Activated T-cell treated with anti-CD3 and anti-CD28 coated beads, Interleukin-2, amount 50 U/mL, for 24 hours (primary cell): Measurements from ENCODE around the gene RPS6KB1.
"Not testable (repeated sequence)": the region's sequence is repeated elsewhere in the genome, so short reads cannot be mapped to it uniquely, and the experiment has no call there.

Experiments used
- DNase-seq: peaks from one replicate; pipeline ENCODE4 v3.0.0-alpha.2; 2020
- H3K27ac Mint-ChIP-seq: 2 replicates; pipeline ENCODE4 v1.8.0; 2020; ENCODE audit warnings: mild to moderate bottlenecking, mixed read lengths
- H3K27me3 Mint-ChIP-seq: 2 replicates; pipeline ENCODE4 v1.8.0; 2020; ENCODE audit warnings: mixed read lengths
- H3K36me3 Mint-ChIP-seq: 2 replicates; pipeline ENCODE4 v1.8.0; 2020; ENCODE audit warnings: low read depth, mixed read lengths
- H3K4me1 Mint-ChIP-seq: 2 replicates; pipeline ENCODE4 v1.8.0; 2020; ENCODE audit warnings: low read depth, mixed read lengths
- H3K4me3 Mint-ChIP-seq: 2 replicates; pipeline ENCODE4 v1.8.0; 2020; ENCODE audit warnings: mild to moderate bottlenecking, moderate library complexity, mixed read lengths
- H3K9me3 Mint-ChIP-seq: 2 replicates; pipeline ENCODE4 v1.8.0; 2020; ENCODE audit warnings: mixed read lengths

The RPS6KB1 gene

GRCh38 chr17:59941131-59941530 lies 48.2 kb downstream of the RPS6KB1 start:
- H3K4me1 Mint-ChIP-seq = peaks cover 54% of the 10 kb centered on the region
- no peak for DNase-seq
- peaks cover 91% of the 10 kb centered on the region for H3K36me3 Mint-ChIP-seq
- no peaks in the 10 kb centered on the region for H3K9me3 Mint-ChIP-seq
- H3K4me3 Mint-ChIP-seq = peak overlapping the region; percentile 48
- H3K27ac Mint-ChIP-seq = peak overlapping the region; percentile 97
- H3K27me3 Mint-ChIP-seq = no peaks in the 10 kb centered on the region

- H3K4me3 Mint-ChIP-seq, H3K27me3 Mint-ChIP-seq, H3K9me3 Mint-ChIP-seq, DNase-seq: not testable (repeated sequence)
- Mint-ChIP-seq H3K36me3 (peaks cover 89% of the 10 kb centered on the region), H3K27ac (peak overlapping the region; percentile 78), H3K4me1 (peaks cover 46% of the 10 kb centered on the region)
Observed at GRCh38 chr17:59946433-59946832, 53.5 kb downstream of the RPS6KB1 start.

- Mint-ChIP-seq H3K4me1 (peaks cover 45% of the 10 kb centered on the region), H3K36me3 (peaks cover 88% of the 10 kb centered on the region), H3K27ac (peak overlapping the region; percentile 79)
- not testable (repeated sequence) for H3K4me3 Mint-ChIP-seq, H3K27me3 Mint-ChIP-seq, DNase-seq, H3K9me3 Mint-ChIP-seq
Observed at GRCh38 chr17:59947310-59947709, 54.4 kb downstream of the RPS6KB1 start.

- DNase-seq = no peak
- no peak overlapping the region for H3K27ac Mint-ChIP-seq
- no peak overlapping the region for H3K4me3 Mint-ChIP-seq
- no peaks in the 10 kb centered on the region for H3K27me3 Mint-ChIP-seq
- H3K4me1 Mint-ChIP-seq = peaks cover 41% of the 10 kb centered on the region
- H3K9me3 Mint-ChIP-seq = no peaks in the 10 kb centered on the region
- H3K36me3 Mint-ChIP-seq = peaks cover 90% of the 10 kb centered on the region
Observed at GRCh38 chr17:59950049-59950448, 57.1 kb downstream of the RPS6KB1 start.

GRCh38 chr17:59954856-59955255 lies 61.9 kb downstream of the RPS6KB1 start:
- H3K27me3 Mint-ChIP-seq = no peaks in the 10 kb centered on the region
- H3K36me3 Mint-ChIP-seq = peaks cover 95% of the 10 kb centered on the region
- H3K4me1 Mint-ChIP-seq = peaks cover 29% of the 10 kb centered on the region
- H3K9me3 Mint-ChIP-seq = no peaks in the 10 kb centered on the region
- DNase-seq = no peak
- peak overlapping the region; percentile 67 for H3K27ac Mint-ChIP-seq
- no peak overlapping the region for H3K4me3 Mint-ChIP-seq

GRCh38 chr17:59959574-59959973 lies 66.7 kb downstream of the RPS6KB1 start:
- DNase-seq, H3K9me3 Mint-ChIP-seq, H3K4me3 Mint-ChIP-seq, H3K27me3 Mint-ChIP-seq, H3K27ac Mint-ChIP-seq: not testable (repeated sequence)
- Mint-ChIP-seq H3K36me3 (peaks cover 85% of the 10 kb centered on the region), H3K4me1 (peaks cover 42% of the 10 kb centered on the region)

- no peaks in the 10 kb centered on the region for H3K27me3 Mint-ChIP-seq
- no peaks in the 10 kb centered on the region for H3K9me3 Mint-ChIP-seq
- peak overlapping the region; percentile 95 for H3K27ac Mint-ChIP-seq
- H3K4me1 Mint-ChIP-seq = peaks cover 39% of the 10 kb centered on the region
- no peak for DNase-seq
- H3K4me3 Mint-ChIP-seq = peak overlapping the region; percentile 91
- peaks cover 53% of the 10 kb centered on the region for H3K36me3 Mint-ChIP-seq
Observed at GRCh38 chr17:59962739-59963318, 69.9 kb downstream of the RPS6KB1 start.

GRCh38 chr17:59963738-59964481 lies 71.0 kb downstream of the RPS6KB1 start:
- Mint-ChIP-seq H3K36me3 (peaks cover 42% of the 10 kb centered on the region), H3K4me1 (peaks cover 31% of the 10 kb centered on the region), H3K4me3 (peak overlapping the region; percentile 91), H3K9me3 (no peaks in the 10 kb centered on the region), H3K27me3 (no peaks in the 10 kb centered on the region), H3K27ac (peak overlapping the region; percentile 95)
- DNase-seq = no peak

GRCh38 chr17:59964482-59965328 lies 71.8 kb downstream of the RPS6KB1 start, which contains the start of gene RNFT1:
RNFT1 (minus strand) TSS chr17:59964740; CDS start chr17:59964663, 77 bp downstream.
- Mint-ChIP-seq H3K27ac (peak within 1 kb of the TSS; percentile 95), H3K9me3 (no peaks in the 10 kb centered on the region), H3K36me3 (peaks cover 34% of the 10 kb centered on the region), H3K27me3 (no peaks in the 10 kb centered on the region), H3K4me3 (peak within 1 kb of the TSS; percentile 91), H3K4me1 (peaks cover 28% of the 10 kb centered on the region)
- DNase-seq = peak; percentile 95

GRCh38 chr17:59971771-59972170 lies 78.8 kb downstream of the RPS6KB1 start:
- not testable (repeated sequence) for H3K4me1 Mint-ChIP-seq, H3K27me3 Mint-ChIP-seq, H3K27ac Mint-ChIP-seq, H3K36me3 Mint-ChIP-seq, H3K4me3 Mint-ChIP-seq, H3K9me3 Mint-ChIP-seq, DNase-seq

- Mint-ChIP-seq H3K4me1 (no peaks in the 10 kb centered on the region), H3K9me3 (no peaks in the 10 kb centered on the region), H3K27me3 (no peaks in the 10 kb centered on the region), H3K27ac (no peak overlapping the region), H3K4me3 (no peak overlapping the region), H3K36me3 (no peaks in the 10 kb centered on the region)
- no peak for DNase-seq
Observed at GRCh38 chr17:59972778-59973177, 79.9 kb downstream of the RPS6KB1 start.

- not testable (repeated sequence) for H3K4me1 Mint-ChIP-seq, H3K27ac Mint-ChIP-seq, DNase-seq, H3K9me3 Mint-ChIP-seq, H3K27me3 Mint-ChIP-seq, H3K36me3 Mint-ChIP-seq, H3K4me3 Mint-ChIP-seq
Observed at GRCh38 chr17:59973483-59973882, 80.6 kb downstream of the RPS6KB1 start.

- H3K36me3 Mint-ChIP-seq, H3K27ac Mint-ChIP-seq, H3K4me1 Mint-ChIP-seq, H3K9me3 Mint-ChIP-seq, H3K27me3 Mint-ChIP-seq, H3K4me3 Mint-ChIP-seq, DNase-seq: not testable (repeated sequence)
Observed at GRCh38 chr17:59975166-59975565, 82.2 kb downstream of the RPS6KB1 start.

GRCh38 chr17:59996608-59997007 lies 103.7 kb downstream of the RPS6KB1 start:
- not testable (repeated sequence) for H3K4me1 Mint-ChIP-seq, H3K9me3 Mint-ChIP-seq, H3K36me3 Mint-ChIP-seq, H3K27me3 Mint-ChIP-seq, H3K27ac Mint-ChIP-seq, DNase-seq, H3K4me3 Mint-ChIP-seq
